Spleen (tissue), 11 donors: ENCODE measurements around the gene CLHC1. TPM values are rescaled to one million over a fixed set of nuclear protein-coding genes. Genes with fewer than 3 reads are reported as not detected.

ENCODE experiments used
- DNase-seq: peaks from one replicate; pipeline ENCODE4 v3.0.0-alpha.2; 2020
- H3K27ac ChIP-seq, 8 donors: fragments of 200-600 bp; sonication (generic) in 7 of 8; 1 replicate in 4 of 8; 2 replicates in 4 of 8; pipeline versions ENCODE4 v1.5.0 to v1.8.0; 2016 to 2021; ENCODE audit warnings: inconsistent platforms in 4 of 8, mild to moderate bottlenecking in 4 of 8, moderate library complexity in 1 of 8
- H3K27me3 ChIP-seq, 7 donors: fragments of 200-600 bp; sonication (generic) in 6 of 7; replicated peaks in 1 of 7; 1 replicate in 4 of 7; 2 replicates in 3 of 7; pipeline versions ENCODE4 v1.5.0 to v1.8.0; 2016 to 2021; ENCODE audit warnings: inconsistent platforms in 3 of 7, mild to moderate bottlenecking in 1 of 7
- H3K36me3 ChIP-seq, 6 donors: fragments of 200-600 bp; sonication (generic) in 5 of 6; 1 replicate in 4 of 6; 2 replicates in 2 of 6; pipeline versions ENCODE4 v1.5.0 to v1.8.0; 2016 to 2021; ENCODE audit warnings: inconsistent platforms in 2 of 6
- H3K4me1 ChIP-seq, 6 donors: fragments of 200-600 bp; sonication (generic) in 5 of 6; 1 replicate in 3 of 6; 2 replicates in 3 of 6; pipeline versions ENCODE4 v1.5.0 to v1.8.0; 2016 to 2021; ENCODE audit warnings: inconsistent platforms in 3 of 6
- H3K4me3 ChIP-seq, 8 donors: fragments of 200-600 bp; sonication (generic) in 7 of 8; 1 replicate in 4 of 8; 2 replicates in 4 of 8; pipeline versions ENCODE4 v1.5.0 to v1.8.0; 2016 to 2021; ENCODE audit warnings: inconsistent platforms in 4 of 8, mild to moderate bottlenecking in 4 of 8, moderate library complexity in 2 of 8
- H3K9me3 ChIP-seq, 8 donors: fragments of 200-600 bp; sonication (generic) in 7 of 8; 1 replicate in 4 of 8; 2 replicates in 4 of 8; pipeline versions ENCODE4 v1.5.0 to v1.8.0; 2016 to 2021; ENCODE audit warnings: inconsistent platforms in 4 of 8
- POLR2A ChIP-seq, 3 donors: fragments of 450-650 bp; IDR thresholded peaks; one replicate each; pipeline ENCODE4 v1.5.1; 2017; ENCODE audit warnings: antibody characterized with exemption in 3 of 3, mild to moderate bottlenecking in 1 of 3
- POLR2AphosphoS5 ChIP-seq, 3 donors: sonication (generic); formaldehyde crosslinking; IDR thresholded peaks; one replicate each; pipeline ENCODE4 v1.5.1; 2017; ENCODE audit warnings: antibody characterized with exemption in 3 of 3
- WGBS, 5 donors: extraction: QIAGEN DNeasy Blood & Tissue Kit in 3 of 5; methylation state at CpG; one replicate each; pipeline versions ENCODE4 v1.1.5 to v1.1.7; 2013 to 2018; 5-methylcytosine and 5-hydroxymethylcytosine counted together
- intact Hi-C: fragments of 100-400 bp; cut with DNase I; formaldehyde crosslinking; loops from one replicate; pipeline ENCODE4 v1.15.0; 2023; ENCODE audit warnings: low total_unique reads
- polyA plus RNA-seq, 3 donors: library from polyadenylated mRNA; stranded (reverse); fragments of 200-250 nt; gene quantifications; one replicate each; pipeline ENCODE4 v1.2.1, GENCODE V29; 2013
- total RNA-seq, 7 donors: library from RNA; depleted of rRNA in 3 of 7; stranded (reverse); fragments of >200 nt in 3 of 7; fragmentation: NEBNext Ultra II Directional in 4 of 7; extraction: Animal tissue kit (Norgen Biotek cat#: 25700) in 4 of 7; gene quantifications; one replicate each; pipeline versions ENCODE4 v1.1.0 to v1.2.1, GENCODE V29; 2016 to 2021
- TF ChIP-seq, protein P1 (sequence below), 11 experiments: fragments of 200-600 bp in 7 of 11; fragments of 450-650 bp in 4 of 11; sonication (generic) in 4 of 11; IDR thresholded peaks in 8 of 11; conservative IDR thresholded peaks in 3 of 11; 1 replicate in 7 of 11; 2 replicates in 4 of 11; pipeline versions ENCODE4 v1.4.0 to v1.8.0; 2016 to 2021; ENCODE audit warnings: antibody characterized with exemption in 11 of 11, inconsistent platforms in 4 of 11, mild to moderate bottlenecking in 1 of 11
- donor health status: healthy with polysubstance abuse.
- donor health status: DM: no; HTN: no; CAD: no; lungs with moderate emphysema.
- donor health status: DM: no; HTN: no; CAD: no.
- donor health status: Bipolar disorder and iron deficiency.
- donor health status: healthy.
- donor health status: DM: no; HTN: no; CAD: no.
- donor health status: DM: yes; HTN: yes; CAD: no.

Gene CLHC1
- total and polyA plus RNA-seq, 10 donors, result 5.2 to 34.7 (median 11.4) TPM

DNA sequence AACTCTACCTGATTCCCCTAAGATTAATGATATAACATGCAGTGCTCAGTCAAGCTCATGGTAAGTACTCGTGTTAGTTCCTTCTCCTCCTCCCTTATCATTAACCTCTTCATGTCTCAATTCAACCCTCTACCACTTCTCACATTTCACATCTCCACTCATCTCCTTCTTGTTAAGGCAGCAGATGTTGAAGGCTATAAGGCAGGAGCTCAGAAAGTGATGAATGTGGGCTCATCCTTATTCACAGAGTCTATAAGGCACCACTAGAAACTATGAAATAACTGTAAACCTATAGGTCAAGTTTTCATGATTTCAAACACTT lies 56.0 kb downstream of the CLHC1 start:
- H3K27me3 ChIP-seq, result no peaks in the 10 kb centered on the region
- intact Hi-C loops, result no loop called here
- 6 to 27% (median 13%) methylated on average over 1 of the region's 1 CpG for WGBS, 5 donors
- H3K9me3 ChIP-seq, result no peaks in the 10 kb centered on the region
- H3K27ac ChIP-seq, result no peak overlapping the region
- H3K4me1 ChIP-seq, result peaks cover 0 to 15% (median 3%) of the 10 kb centered on the region in 6 donors
- H3K36me3 ChIP-seq, result no peaks in the 10 kb centered on the region
- DNase-seq, result no peak
- TF ChIP-seq, protein P1, sequence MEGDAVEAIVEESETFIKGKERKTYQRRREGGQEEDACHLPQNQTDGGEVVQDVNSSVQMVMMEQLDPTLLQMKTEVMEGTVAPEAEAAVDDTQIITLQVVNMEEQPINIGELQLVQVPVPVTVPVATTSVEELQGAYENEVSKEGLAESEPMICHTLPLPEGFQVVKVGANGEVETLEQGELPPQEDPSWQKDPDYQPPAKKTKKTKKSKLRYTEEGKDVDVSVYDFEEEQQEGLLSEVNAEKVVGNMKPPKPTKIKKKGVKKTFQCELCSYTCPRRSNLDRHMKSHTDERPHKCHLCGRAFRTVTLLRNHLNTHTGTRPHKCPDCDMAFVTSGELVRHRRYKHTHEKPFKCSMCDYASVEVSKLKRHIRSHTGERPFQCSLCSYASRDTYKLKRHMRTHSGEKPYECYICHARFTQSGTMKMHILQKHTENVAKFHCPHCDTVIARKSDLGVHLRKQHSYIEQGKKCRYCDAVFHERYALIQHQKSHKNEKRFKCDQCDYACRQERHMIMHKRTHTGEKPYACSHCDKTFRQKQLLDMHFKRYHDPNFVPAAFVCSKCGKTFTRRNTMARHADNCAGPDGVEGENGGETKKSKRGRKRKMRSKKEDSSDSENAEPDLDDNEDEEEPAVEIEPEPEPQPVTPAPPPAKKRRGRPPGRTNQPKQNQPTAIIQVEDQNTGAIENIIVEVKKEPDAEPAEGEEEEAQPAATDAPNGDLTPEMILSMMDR (IDR thresholded peaks at IDR 0.05 in 8 of 11, conservative IDR thresholded peaks at IDR 0.05 in 3 of 11), result no peak
- no peak for TF ChIP-seq POLR2A (IDR thresholded peaks at IDR 0.05)
- no peak for TF ChIP-seq POLR2AphosphoS5 (IDR thresholded peaks at IDR 0.05)
- H3K4me3 ChIP-seq, result no peak overlapping the region

DNA sequence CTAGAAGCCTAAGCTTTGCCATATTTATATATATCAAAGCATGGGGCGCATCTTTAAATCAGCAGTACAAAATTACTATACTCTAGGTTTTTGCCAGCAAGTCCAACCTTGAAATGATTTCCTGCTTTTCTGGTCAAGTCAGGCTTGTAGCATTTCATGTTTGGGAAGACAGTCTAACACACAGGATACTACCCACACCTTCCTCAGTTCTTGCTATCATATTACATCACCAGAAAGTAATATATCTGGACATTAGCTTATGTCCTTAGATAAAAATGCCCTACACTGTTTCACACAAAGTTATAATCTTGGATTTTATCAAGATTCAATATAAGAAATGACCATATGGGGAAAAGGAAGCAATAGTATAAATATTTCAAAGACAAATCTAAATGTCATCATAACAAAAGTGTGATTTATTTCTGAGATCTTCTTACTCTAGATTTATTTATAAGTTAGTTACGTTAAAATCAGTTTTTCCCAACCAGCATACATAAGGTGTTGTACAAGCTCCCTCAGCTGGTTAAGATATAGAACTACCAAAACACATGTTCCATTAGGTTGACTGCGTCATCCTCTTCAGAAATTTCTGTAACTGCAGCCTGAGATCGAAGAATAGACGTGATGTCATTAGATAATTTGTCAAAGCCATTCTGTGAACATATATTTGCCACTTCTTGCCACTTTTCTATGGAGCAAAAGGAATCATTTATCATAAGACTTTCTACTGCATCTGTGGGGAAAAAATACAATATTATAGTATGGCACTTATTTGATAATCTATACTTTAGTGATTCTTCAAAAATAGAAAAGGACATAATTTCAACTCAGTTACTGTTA lies 56.6 kb downstream of the CLHC1 start:
- DNase-seq, result no peak
- H3K36me3 ChIP-seq, result no peaks in the 10 kb centered on the region
- TF ChIP-seq POLR2AphosphoS5 (IDR thresholded peaks at IDR 0.05) (no peak), POLR2A (IDR thresholded peaks at IDR 0.05) (no peak)
- TF ChIP-seq, protein P1 (IDR thresholded peaks at IDR 0.05 in 8 of 11, conservative IDR thresholded peaks at IDR 0.05 in 3 of 11), result peak in 9 of 11 experiments; percentile 25 to 75 (median 60)
- intact Hi-C loops, result no loop called here
- no peaks in the 10 kb centered on the region for H3K9me3 ChIP-seq
- peak overlapping the region in 1 of 8 donors; percentile 2 for H3K27ac ChIP-seq
- no peaks in the 10 kb centered on the region for H3K27me3 ChIP-seq
- no peak overlapping the region for H3K4me3 ChIP-seq
- H3K4me1 ChIP-seq, result peaks cover 0 to 15% (median 3%) of the 10 kb centered on the region in 6 donors
- 25 to 32% (median 30%) methylated on average over 5 of the region's 5 CpGs for WGBS, 5 donors

DNA sequence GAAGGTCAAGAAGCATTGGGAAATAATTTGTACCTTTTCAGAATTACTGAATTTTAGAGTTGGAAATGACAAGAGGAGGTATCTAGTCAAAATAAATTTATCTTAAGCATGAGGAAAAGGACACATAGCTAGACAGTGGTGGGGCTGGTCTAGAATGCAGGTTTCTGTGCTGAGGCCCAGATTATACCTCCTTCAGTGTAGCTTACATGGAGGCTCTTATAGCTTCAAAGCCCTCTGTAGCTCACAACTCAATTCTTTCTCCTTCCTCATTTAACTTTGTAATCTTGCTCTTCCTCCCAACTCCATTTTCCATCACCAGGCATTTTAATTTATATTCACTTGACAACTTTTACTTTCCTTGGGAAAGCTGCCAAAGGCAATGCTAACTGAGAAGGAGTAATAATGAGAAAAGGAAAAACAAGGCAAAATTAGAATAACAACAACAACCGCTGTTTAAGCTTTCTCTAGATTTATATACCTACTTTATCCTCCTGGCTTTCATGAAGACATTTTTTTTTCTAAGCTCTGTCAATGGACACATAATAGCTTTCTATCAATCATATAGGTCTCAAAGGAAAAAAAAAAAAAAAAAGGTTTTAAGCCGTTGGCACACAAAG lies 58.5 kb downstream of the CLHC1 start:
- Histone ChIP-seq H3K27ac (no peak overlapping the region), H3K4me1 (peaks cover 0 to 19% (median 3%) of the 10 kb centered on the region in 6 donors), H3K4me3 (no peak overlapping the region), H3K9me3 (no peaks in the 10 kb centered on the region), H3K27me3 (no peaks in the 10 kb centered on the region), H3K36me3 (no peaks in the 10 kb centered on the region)
- 61 to 67% (median 64%) methylated on average over 2 of the region's 2 CpGs for whole genome bisulfite sequencing, 5 donors
- TF ChIP-seq POLR2A (IDR thresholded peaks at IDR 0.05), result no peak
- no peak for TF ChIP-seq POLR2AphosphoS5 (IDR thresholded peaks at IDR 0.05)
- TF ChIP-seq, protein P1 (IDR thresholded peaks at IDR 0.05 in 8 of 11, conservative IDR thresholded peaks at IDR 0.05 in 3 of 11), result no peak
- no peak for DNase-seq
- intact Hi-C loops, result no loop called here

DNA sequence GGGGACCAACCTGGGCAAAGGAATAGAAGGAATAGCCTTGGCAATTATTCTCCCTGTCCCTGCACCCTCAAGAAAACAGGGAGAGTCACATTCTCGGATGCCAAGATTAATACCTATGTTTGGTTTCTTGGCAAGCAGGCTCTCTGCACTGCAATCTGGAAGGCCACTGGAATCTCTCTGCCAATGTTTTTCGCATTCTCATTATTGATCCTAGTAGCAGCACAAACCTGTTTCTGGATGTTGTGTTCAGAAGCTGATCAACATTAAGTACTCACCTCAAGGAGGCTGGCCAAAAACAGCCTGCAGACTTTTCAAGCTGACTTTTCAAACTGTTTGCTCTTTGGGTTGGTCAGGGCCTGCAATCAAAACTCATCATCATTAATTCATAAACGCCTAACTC lies 62.2 kb downstream of the CLHC1 start:
- WGBS, 5 donors, result 83 to 98% (median 96%) methylated on average over 3 of the region's 3 CpGs

More for the DNA sequence above, 62.2 kb downstream of the CLHC1 start:
- no peak overlapping the region for H3K4me3 ChIP-seq
- DNase-seq, result no peak
- H3K27me3 ChIP-seq, result no peaks in the 10 kb centered on the region
- TF ChIP-seq, protein P1 (IDR thresholded peaks at IDR 0.05 in 8 of 11, conservative IDR thresholded peaks at IDR 0.05 in 3 of 11), result no peak
- TF ChIP-seq POLR2AphosphoS5 (IDR thresholded peaks at IDR 0.05) (no peak), POLR2A (IDR thresholded peaks at IDR 0.05) (no peak)
- H3K36me3 ChIP-seq, result no peaks in the 10 kb centered on the region
- peaks cover 0 to 14% (median 3%) of the 10 kb centered on the region in 6 donors for H3K4me1 ChIP-seq
- intact Hi-C loops, result loop anchor here (5.0 kb wide), 2 partner anchors 153 to 273 kb away; no protein-coding TSS in a partner anchor
- no peak overlapping the region for H3K27ac ChIP-seq
- H3K9me3 ChIP-seq, result no peaks in the 10 kb centered on the region
